PC-9 (cell line): Measurements from ENCODE around the gene C11orf21.

ENCODE experiments used
- EZH2 ChIP-seq: fragments of 200-600 bp; sonication (generic); IDR thresholded peaks from 2 replicates; pipeline ENCODE4 v1.8.0; 2017; ENCODE audit warnings: antibody characterized with exemption, low read depth
- TF ChIP-seq, protein P1 (sequence below): fragments of 200-600 bp; sonication (generic); conservative IDR thresholded peaks from 2 replicates; pipeline ENCODE4 v1.6.1; 2017; ENCODE audit warnings: mixed run types, antibody characterized with exemption, mild to moderate bottlenecking, moderate library complexity

GRCh38 chr11:2273771-2274170, 27.9 kb downstream of the C11orf21 start:
- TF ChIP-seq, protein P1, sequence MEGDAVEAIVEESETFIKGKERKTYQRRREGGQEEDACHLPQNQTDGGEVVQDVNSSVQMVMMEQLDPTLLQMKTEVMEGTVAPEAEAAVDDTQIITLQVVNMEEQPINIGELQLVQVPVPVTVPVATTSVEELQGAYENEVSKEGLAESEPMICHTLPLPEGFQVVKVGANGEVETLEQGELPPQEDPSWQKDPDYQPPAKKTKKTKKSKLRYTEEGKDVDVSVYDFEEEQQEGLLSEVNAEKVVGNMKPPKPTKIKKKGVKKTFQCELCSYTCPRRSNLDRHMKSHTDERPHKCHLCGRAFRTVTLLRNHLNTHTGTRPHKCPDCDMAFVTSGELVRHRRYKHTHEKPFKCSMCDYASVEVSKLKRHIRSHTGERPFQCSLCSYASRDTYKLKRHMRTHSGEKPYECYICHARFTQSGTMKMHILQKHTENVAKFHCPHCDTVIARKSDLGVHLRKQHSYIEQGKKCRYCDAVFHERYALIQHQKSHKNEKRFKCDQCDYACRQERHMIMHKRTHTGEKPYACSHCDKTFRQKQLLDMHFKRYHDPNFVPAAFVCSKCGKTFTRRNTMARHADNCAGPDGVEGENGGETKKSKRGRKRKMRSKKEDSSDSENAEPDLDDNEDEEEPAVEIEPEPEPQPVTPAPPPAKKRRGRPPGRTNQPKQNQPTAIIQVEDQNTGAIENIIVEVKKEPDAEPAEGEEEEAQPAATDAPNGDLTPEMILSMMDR: no peak
- no peak for TF ChIP-seq EZH2
